IPS-18c (cell line): ENCODE measurements around the gene LMBR1.
"Not testable (repeated sequence)": the region's sequence is repeated elsewhere in the genome, so short reads cannot be mapped to it uniquely, and the experiment has no call there.

Experiments
- H3K4me3 ChIP-seq: 2 replicates; pipeline ENCODE4 v1.7.0; 2013; ENCODE audit warnings: low read depth, mild to moderate bottlenecking, low read length, moderate library complexity; ENCODE audit not compliant: insufficient read depth
- H3K9me3 ChIP-seq: one replicate; pipeline ENCODE4 v1.6.1; 2013; ENCODE audit warnings: mild to moderate bottlenecking, low read length, moderate library complexity; ENCODE audit not compliant: control insufficient read depth, insufficient read depth

Gene LMBR1

GRCh38 chr7:156702399-156702798 is 190.6 kb downstream of the LMBR1 start:
- Histone ChIP-seq H3K9me3 (peaks cover 3% of the 10 kb centered on the region), H3K4me3 (no peak overlapping the region)

GRCh38 chr7:156701787-156702186 is 191.2 kb downstream of the LMBR1 start:
- H3K9me3 ChIP-seq, H3K4me3 ChIP-seq: not testable (repeated sequence)

GRCh38 chr7:156698512-156698911 is 194.5 kb downstream of the LMBR1 start:
- not testable (repeated sequence) for H3K9me3 ChIP-seq, H3K4me3 ChIP-seq

- not testable (repeated sequence) for H3K4me3 ChIP-seq, H3K9me3 ChIP-seq
Measured at GRCh38 chr7:156697283-156697682, 195.7 kb downstream of the LMBR1 start.

- Histone ChIP-seq H3K4me3 (no peak overlapping the region), H3K9me3 (peaks cover 3% of the 10 kb centered on the region)
Measured at GRCh38 chr7:156693627-156694026, 199.4 kb downstream of the LMBR1 start.

GRCh38 chr7:156692849-156693248 is 200.1 kb downstream of the LMBR1 start:
- Histone ChIP-seq H3K9me3 (peaks cover under 1% of the 10 kb centered on the region), H3K4me3 (no peak overlapping the region)

GRCh38 chr7:156691764-156692163 is 201.2 kb downstream of the LMBR1 start:
- H3K4me3 ChIP-seq: no peak overlapping the region
- H3K9me3 ChIP-seq: no peaks in the 10 kb centered on the region

GRCh38 chr7:156684661-156685060 is 208.3 kb downstream of the LMBR1 start:
- Histone ChIP-seq H3K9me3 (no peaks in the 10 kb centered on the region), H3K4me3 (no peak overlapping the region)

GRCh38 chr7:156684251-156684650 is 208.7 kb downstream of the LMBR1 start:
- H3K9me3 ChIP-seq: no peaks in the 10 kb centered on the region
- H3K4me3 ChIP-seq: no peak overlapping the region

- Histone ChIP-seq H3K9me3 (no peaks in the 10 kb centered on the region), H3K4me3 (no peak overlapping the region)
Measured at GRCh38 chr7:156682928-156683327, 210.1 kb downstream of the LMBR1 start.

GRCh38 chr7:156680281-156680680 is 212.7 kb downstream of the LMBR1 start:
- H3K4me3 ChIP-seq: no peak overlapping the region
- peaks cover 2% of the 10 kb centered on the region for H3K9me3 ChIP-seq

- peaks cover 2% of the 10 kb centered on the region for H3K9me3 ChIP-seq
- H3K4me3 ChIP-seq: no peak overlapping the region
Measured at GRCh38 chr7:156677374-156678054, 215.5 kb downstream of the LMBR1 start.

GRCh38 chr7:156676263-156676662 is 216.7 kb downstream of the LMBR1 start:
- H3K4me3 ChIP-seq: no peak overlapping the region
- peaks cover 2% of the 10 kb centered on the region for H3K9me3 ChIP-seq

GRCh38 chr7:156675721-156676120 is 217.3 kb downstream of the LMBR1 start:
- Histone ChIP-seq H3K9me3 (peaks cover 2% of the 10 kb centered on the region), H3K4me3 (no peak overlapping the region)

GRCh38 chr7:156673902-156674301 is 219.1 kb downstream of the LMBR1 start:
- H3K4me3 ChIP-seq: no peak overlapping the region

GRCh38 chr7:156673454-156673853 is 219.5 kb downstream of the LMBR1 start:
- Histone ChIP-seq H3K9me3 (peaks cover 2% of the 10 kb centered on the region), H3K4me3 (no peak overlapping the region)

More at GRCh38 chr7:156673902-156674301, 219.1 kb downstream of the LMBR1 start:
- peaks cover 2% of the 10 kb centered on the region for H3K9me3 ChIP-seq

GRCh38 chr7:156669035-156669828 is 223.8 kb downstream of the LMBR1 start:
- Histone ChIP-seq H3K9me3 (no peaks in the 10 kb centered on the region), H3K4me3 (no peak overlapping the region)

- Histone ChIP-seq H3K4me3 (no peak overlapping the region), H3K9me3 (no peaks in the 10 kb centered on the region)
Measured at GRCh38 chr7:156668130-156668741, 224.7 kb downstream of the LMBR1 start.
